IMR-90 (cell line): ENCODE results near the gene TEP1. TPM values are rescaled to one million over a fixed set of nuclear protein-coding genes. Genes with fewer than 3 reads are reported as not detected.

ENCODE experiments used
- ATAC-seq: fragments of 200-7000 bp; cut with Tn5 transposase; 2 replicates; pipeline ENCODE4 v1.9.1; 2020; ENCODE audit warnings: low read depth, mild to moderate bottlenecking, moderate library complexity
- BruUV-seq: library from RNA; stranded (reverse); fragments of 400-500 nt; replicated peaks from 2 replicates; lab custom pipeline; 2021; lab: Mats Ljungman, UMichigan
- CTCF ChIA-PET: fragments of 300-600 bp; formaldehyde crosslinking; extraction: SDS; loops from one replicate; lab custom pipeline; 2021; ENCODE audit warnings: antibody characterized with exemption; lab: Yijun Ruan, JAX
- POLR2A ChIA-PET: fragments of 300-600 bp; sonication (Branson Sonifier 250); formaldehyde crosslinking; loops from one replicate; lab custom pipeline; 2022; ENCODE audit warnings: antibody characterized with exemption; ENCODE audit not compliant: unreplicated experiment; lab: Charles Lee
- DNase-seq: peaks from one replicate; pipeline ENCODE4 v3.0.0; 2013
- H2AFZ ChIP-seq: replicated peaks from 2 replicates; pipeline ENCODE3; 2013; ENCODE audit warnings: low read length, mild to moderate bottlenecking; ENCODE audit not compliant: poor library complexity
- H2AK5ac ChIP-seq: 2 replicates; pipeline ENCODE4 v1.6.1; 2013; ENCODE audit warnings: low read depth, low read length, inconsistent platforms
- H2AK9ac ChIP-seq: replicated peaks from 2 replicates; pipeline ENCODE3; 2013; ENCODE audit warnings: mild to moderate bottlenecking, low read depth, low read length, moderate library complexity; ENCODE audit not compliant: poor library complexity
- H2BK120ac ChIP-seq: 2 replicates; pipeline ENCODE4 v1.6.1; 2013; ENCODE audit warnings: low read depth, low read length, inconsistent platforms
- H2BK15ac ChIP-seq: 3 replicates; pipeline ENCODE4 v1.6.1; 2013; ENCODE audit warnings: low read depth, low read length, inconsistent platforms
- H2BK20ac ChIP-seq: 2 replicates; pipeline ENCODE4 v1.6.1; 2013; ENCODE audit warnings: low read depth, mild to moderate bottlenecking, inconsistent platforms, low read length, moderate library complexity
- H2BK5ac ChIP-seq: 2 replicates; pipeline ENCODE4 v1.6.1; 2013; ENCODE audit warnings: mild to moderate bottlenecking, low read depth, low read length, inconsistent platforms; ENCODE audit not compliant: poor library complexity, severe bottlenecking
- H3K14ac ChIP-seq: replicated peaks from 2 replicates; pipeline ENCODE4 v1.6.1; 2013; ENCODE audit warnings: low read depth, low read length, inconsistent platforms
- H3K18ac ChIP-seq: 2 replicates; pipeline ENCODE4 v1.6.1; 2013; ENCODE audit warnings: low read depth, low read length, control low read depth
- H3K23ac ChIP-seq: 2 replicates; pipeline ENCODE4 v1.6.1; 2013; ENCODE audit warnings: low read depth, low read length, inconsistent platforms
- H3K27ac ChIP-seq: 2 replicates; pipeline ENCODE4 v1.5.1; 2013; ENCODE audit warnings: mild to moderate bottlenecking, control low read depth, low read length; ENCODE audit not compliant: insufficient read depth
- H3K27me3 ChIP-seq: 2 replicates; pipeline ENCODE4 v1.6.1; 2013; ENCODE audit warnings: low read length; ENCODE audit not compliant: control insufficient read depth, insufficient read depth
- H3K36me3 ChIP-seq: 2 replicates; pipeline ENCODE4 v1.6.1; 2013; ENCODE audit warnings: low read length, mixed read lengths; ENCODE audit not compliant: control insufficient read depth, insufficient read depth
- H3K4ac ChIP-seq: 2 replicates; pipeline ENCODE4 v1.6.1; 2013; ENCODE audit warnings: low read depth, low read length, inconsistent platforms
- H3K4me1 ChIP-seq: 2 replicates; pipeline ENCODE4 v1.6.1; 2013; ENCODE audit warnings: low read length, mixed read lengths; ENCODE audit not compliant: control insufficient read depth, insufficient read depth
- H3K4me2 ChIP-seq: 2 replicates; pipeline ENCODE4 v1.6.1; 2013; ENCODE audit warnings: low read depth, mild to moderate bottlenecking, control low read depth, low read length, moderate library complexity
- H3K4me3 ChIP-seq: 2 replicates; pipeline ENCODE4 v1.5.1; 2013; ENCODE audit warnings: low read depth, mild to moderate bottlenecking, control low read depth, low read length, moderate library complexity; ENCODE audit not compliant: insufficient read depth
- H3K56ac ChIP-seq: 2 replicates; pipeline ENCODE4 v1.6.1; 2013; ENCODE audit warnings: low read length, inconsistent platforms; ENCODE audit not compliant: insufficient read depth; ENCODE audit errors: extremely low read depth
- H3K79me1 ChIP-seq, 2 experiments: 2 replicates each; pipeline ENCODE4 v1.6.1; 2013; ENCODE audit warnings: low read length in 2 of 2, inconsistent platforms in 1 of 2, low read depth in 1 of 2
- H3K9ac ChIP-seq: 2 replicates; pipeline ENCODE4 v1.6.1; 2013; ENCODE audit warnings: low read depth, low read length, control low read depth
- H3K9me1 ChIP-seq: 2 replicates; pipeline ENCODE4 v1.6.1; 2013; ENCODE audit warnings: low read length, inconsistent platforms; ENCODE audit not compliant: insufficient read depth
- H3K9me3 ChIP-seq: 2 replicates; pipeline ENCODE4 v1.6.1; 2013; ENCODE audit warnings: low read length; ENCODE audit not compliant: control insufficient read depth, insufficient read depth
- H4K20me1 ChIP-seq: 2 replicates; pipeline ENCODE4 v1.6.1; 2013; ENCODE audit warnings: low read length, inconsistent platforms; ENCODE audit not compliant: insufficient read depth
- H4K5ac ChIP-seq: 2 replicates; pipeline ENCODE4 v1.6.1; 2013; ENCODE audit warnings: mild to moderate bottlenecking, low read depth, low read length, control low read depth
- H4K8ac ChIP-seq, 2 experiments: 2 replicates each; pipeline ENCODE4 v1.6.1; 2013; ENCODE audit warnings: low read depth in 2 of 2, low read length in 2 of 2, control low read depth in 1 of 2, inconsistent platforms in 1 of 2
- H4K91ac ChIP-seq: 2 replicates; pipeline ENCODE4 v1.6.1; 2013; ENCODE audit warnings: low read depth, low read length, inconsistent platforms; ENCODE audit not compliant: insufficient read depth
- BHLHE40 ChIP-seq: fragments of 150-350 bp; IDR thresholded peaks from 2 replicates; pipeline ENCODE4 v1.6.1; 2016; ENCODE audit warnings: mild to moderate bottlenecking, low read depth, low read length
- FOS ChIP-seq: fragments of 150-350 bp; IDR thresholded peaks from 2 replicates; pipeline ENCODE4 v1.6.1; 2016; ENCODE audit warnings: low read depth, low read length
- MXI1 ChIP-seq: IDR thresholded peaks from 2 replicates; pipeline ENCODE4 v1.6.1; 2012; ENCODE audit warnings: low read depth, mild to moderate bottlenecking, low read length, moderate library complexity, borderline replicate concordance
- RCOR1 ChIP-seq: IDR thresholded peaks from 2 replicates; pipeline ENCODE4 v1.6.1; 2012; ENCODE audit warnings: mild to moderate bottlenecking, low read length, improper control_type of control experiment; ENCODE audit not compliant: insufficient replicate concordance
- SMC3 ChIP-seq: fragments of 150-350 bp; IDR thresholded peaks from 2 replicates; pipeline ENCODE4 v1.6.1; 2016; ENCODE audit warnings: low read depth, mild to moderate bottlenecking, antibody characterized with exemption, low read length, moderate library complexity
- WGBS, 2 experiments: methylation state at CpG; one replicate each; pipeline versions ENCODE4 v1.1.5 to v1.1.7; 2013; ENCODE audit warnings: missing lambda C conversion rate in 2 of 2; ENCODE audit not compliant: insufficient read length in 1 of 2; ENCODE audit errors: extremely low coverage in 2 of 2; 5-methylcytosine and 5-hydroxymethylcytosine counted together
- dilution Hi-C: fragments of 300-500 bp; cut with HindIII; formaldehyde crosslinking; loops from one replicate; pipeline ENCODE4 v1.14.3; 2018; ENCODE audit warnings: low sequenced_read_pairs; ENCODE audit not compliant: unreplicated experiment
- in situ Hi-C: fragments of 300-500 bp; cut with MboI; formaldehyde crosslinking; loops from 3 replicates; pipeline ENCODE4 v1.14.3; 2019; ENCODE audit warnings: low sequenced_read_pairs, inconsistent platforms, mixed read lengths
- intact Hi-C: fragments of 100-400 bp; cut with micrococcal nuclease; formaldehyde crosslinking; loops from 2 replicates; pipeline ENCODE4 v1.10.0; 2022
- polyA plus RNA-seq, 3 experiments: library from polyadenylated mRNA; depleted of rRNA; stranded (reverse); fragments of >200 nt; gene quantifications; 2 replicates each; pipeline ENCODE4 v1.2.3, GENCODE V29; 2012; ENCODE audit warnings: low replicate concordance in 1 of 3
- total RNA-seq: library from RNA; depleted of rRNA; stranded (reverse); fragments of >200 nt; gene quantifications from 2 replicates; pipeline ENCODE4 v1.2.3, GENCODE V29; 2012

Gene TEP1
- total and polyA plus RNA-seq, 2 of the 4 experiments (the other 2 are of a cell fraction), result 10.7 to 12.4 TPM

DNA sequence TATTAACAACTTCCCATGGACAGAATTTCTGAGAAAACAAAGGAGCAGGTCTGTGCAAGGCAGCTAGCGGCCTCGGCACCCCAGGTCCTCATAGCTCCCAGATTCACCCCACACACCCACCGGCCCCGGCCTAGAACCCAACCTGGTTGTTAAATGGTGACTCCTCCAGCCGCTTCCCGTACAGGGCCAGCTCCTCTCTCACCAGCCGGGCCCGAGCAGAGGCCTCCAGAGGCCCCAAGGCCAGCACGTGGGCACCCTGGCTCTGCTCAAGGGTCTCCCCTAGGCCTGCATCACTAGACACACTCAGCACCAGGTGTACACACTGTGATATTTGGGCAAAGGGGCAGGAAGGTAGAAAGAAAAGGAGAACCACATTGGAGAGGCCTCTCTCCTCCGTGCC lies 30.3 kb downstream of the TEP1 start:
- Histone ChIP-seq H3K79me1 (no peaks in the 10 kb centered on the region), H2AK9ac (no peak overlapping the region), H2BK120ac (no peak overlapping the region), H2AK5ac (no peak overlapping the region), H3K56ac (no peak overlapping the region), H2BK20ac (no peak overlapping the region), H3K9me3 (no peaks in the 10 kb centered on the region), H2AFZ (no peak overlapping the region), H3K9me1 (no peaks in the 10 kb centered on the region), H4K5ac (no peak overlapping the region), H3K18ac (no peak overlapping the region), H2BK5ac (no peak overlapping the region), H3K14ac (no peak overlapping the region), H4K20me1 (no peaks in the 10 kb centered on the region), H4K8ac (no peak overlapping the region), H3K4me3 (no peak overlapping the region), H3K4ac (no peak overlapping the region), H3K4me2 (no peak overlapping the region), H3K27ac (no peak overlapping the region), H2BK15ac (no peak overlapping the region), H3K4me1 (no peaks in the 10 kb centered on the region), H3K23ac (no peak overlapping the region), H3K9ac (no peak overlapping the region), H3K36me3 (peaks cover 80% of the 10 kb centered on the region), H3K27me3 (no peaks in the 10 kb centered on the region), H4K91ac (no peak overlapping the region)
- in situ Hi-C loops (no loop called here), dilution Hi-C loops (no loop called here), intact Hi-C loops (no loop called here)
- no peak for DNase-seq
- no CpG with 5 or more reads among the region's 10 CpGs for WGBS, 2 experiments
- ChIA-PET CTCF (no interaction called here), POLR2A (no interaction called here)
- ATAC-seq, result no peak
- BruUV-seq, result no TSS peak
- no peak for TF ChIP-seq SMC3
- TF ChIP-seq BHLHE40, result no peak
- no peak for TF ChIP-seq RCOR1
- TF ChIP-seq FOS, result no peak
- TF ChIP-seq MXI1, result no peak
